Measurements from ENCODE around the gene SPACA4. TPM values are rescaled to one million over a fixed set of nuclear protein-coding genes. Genes with fewer than 3 reads are reported as not detected.
A peak's percentile ranks its signal among the peaks of the same experiment; 100 is the strongest.

Gene SPACA4
- total and polyA plus RNA-seq, 2 of the 4 experiments (the other 2 are of a cell fraction): not detected

- H3K9ac ChIP-seq (ENCODE audit: low read depth, low read length): peak overlapping the region; percentile 99
- no peak overlapping the region for H2BK15ac ChIP-seq (ENCODE audit: low read depth, low read length)
- intact Hi-C loops (cut with micrococcal nuclease) (no loop called here), dilution Hi-C loops (cut with HindIII; ENCODE audit: low sequenced_read_pairs, unreplicated experiment) (no loop called here), in situ Hi-C loops (cut with MboI; ENCODE audit: low sequenced_read_pairs) (no loop called here)
- H3K9me1 ChIP-seq (ENCODE audit: insufficient read depth, low read length): peaks cover 4% of the 10 kb centered on the region
- POLR2A ChIA-PET (ENCODE audit: unreplicated experiment): interaction anchor here (0.9 kb wide), 1 partner anchor 12 kb away, joined by 4 read pairs; no protein-coding TSS in a partner anchor
- no peak overlapping the region; the same call in 1 of the 2 replicates for H2BK120ac ChIP-seq (ENCODE audit: low read depth, low read length)
- H2BK20ac ChIP-seq (ENCODE audit: low read depth, low read length): no peak overlapping the region
- DNase-seq (no peak), ATAC-seq (ENCODE audit: low read depth) (no peak)
- no peaks in the 10 kb centered on the region for H3K27me3 ChIP-seq (ENCODE audit: control insufficient read depth, insufficient read depth, low read length)
- peak overlapping the region; percentile 86 for H2BK5ac ChIP-seq (ENCODE audit: low read depth, low read length, poor library complexity, severe bottlenecking)
- CTCF ChIA-PET: no interaction called here
- H3K18ac ChIP-seq (ENCODE audit: low read depth, low read length): no peak overlapping the region
- peaks cover 11% of the 10 kb centered on the region for H3K4me1 ChIP-seq (ENCODE audit: control insufficient read depth, insufficient read depth, low read length)
- H3K36me3 ChIP-seq (ENCODE audit: control insufficient read depth, insufficient read depth, low read length): peaks cover 28% of the 10 kb centered on the region
- TF ChIP-seq CHD1 (IDR thresholded peaks at IDR 0.05; ENCODE audit: low read depth, low read length) (0 out of 2 replicates have a peak, but pooled peaks have one; percentile 38), MXI1 (IDR thresholded peaks at IDR 0.05; ENCODE audit: borderline replicate concordance, low read depth, low read length) (0 out of 2 replicates have a peak, but pooled peaks have one; percentile 27), SMC3 (IDR thresholded peaks at IDR 0.05; ENCODE audit: low read depth, low read length) (no peak)
- 0% methylated on average over 7 of the region's 18 CpGs; no CpG with 5 or more reads in 1 of the 2 experiments for WGBS, 2 experiments (ENCODE audit: extremely low coverage in 2 of 2, insufficient read length in 1 of 2)
- no peaks in the 10 kb centered on the region for H3K9me3 ChIP-seq (ENCODE audit: control insufficient read depth, insufficient read depth, low read length)
- H3K14ac ChIP-seq (replicated peaks; ENCODE audit: low read depth, low read length): peak overlapping the region; percentile 95
- peak overlapping the region; percentile 90 for H2AK5ac ChIP-seq (ENCODE audit: low read depth, low read length)
- H2AK9ac ChIP-seq (replicated peaks; ENCODE audit: low read depth, low read length, poor library complexity): peak overlapping the region; percentile 96
- H3K4me2 ChIP-seq (ENCODE audit: low read depth, low read length): peak overlapping the region; percentile 97
- peak overlapping the region; percentile 17 for H4K5ac ChIP-seq (ENCODE audit: low read depth, low read length)
- peaks cover 53% of the 10 kb centered on the region for H4K20me1 ChIP-seq (ENCODE audit: insufficient read depth, low read length)
- H4K91ac ChIP-seq (ENCODE audit: insufficient read depth, low read depth, low read length): peak overlapping the region; percentile 72
- H3K56ac ChIP-seq (ENCODE audit: extremely low read depth, insufficient read depth, low read length): peak overlapping the region; percentile 78
- H3K79me1 ChIP-seq (ENCODE audit: low read depth in 1 of 2, low read length in 2 of 2): peaks cover 16 to 55% of the 10 kb centered on the region in 2 experiments; a peak in 3 of 4 replicates
- H4K8ac ChIP-seq (ENCODE audit: low read depth in 2 of 2, low read length in 2 of 2): peak overlapping the region; percentile 52 to 79
- peak overlapping the region; percentile 82 for H3K4me3 ChIP-seq (ENCODE audit: insufficient read depth, low read depth, low read length)
- H3K27ac ChIP-seq (ENCODE audit: insufficient read depth, low read length): peak overlapping the region; percentile 76
- TSS peak; percentile 89 for BruUV-seq (replicated peaks)
- peak overlapping the region; percentile 88 for H3K23ac ChIP-seq (ENCODE audit: low read depth, low read length)
- peak overlapping the region; percentile 85 for H3K4ac ChIP-seq (ENCODE audit: low read depth, low read length)
- H2AFZ ChIP-seq (replicated peaks; ENCODE audit: low read length, poor library complexity): peak overlapping the region; percentile 94
Observed at GRCh38 chr19:48618278-48618915, 11.9 kb downstream of the SPACA4 start.
